H9 (cell line): ENCODE results near the gene PRR5L. TPM values are rescaled to one million over a fixed set of nuclear protein-coding genes. Genes with fewer than 3 reads are reported as not detected.
A peak's percentile ranks its signal among the peaks of the same experiment; 100 is the strongest.

Experiments
- DNase-seq: peaks from one replicate; pipeline ENCODE4 v3.0.0-alpha.2; 2017
- H2AFZ ChIP-seq: one replicate; pipeline ENCODE4 v1.6.1; 2013; ENCODE audit warnings: mild to moderate bottlenecking, low read length, control low read depth, moderate library complexity
- H2AK5ac ChIP-seq: 2 replicates; pipeline ENCODE4 v1.6.1; 2013; ENCODE audit warnings: low read length, control low read depth, mixed read lengths; ENCODE audit not compliant: insufficient read length
- H2BK120ac ChIP-seq: one replicate; pipeline ENCODE4 v1.6.1; 2013; ENCODE audit warnings: low read depth, mild to moderate bottlenecking, low read length, control low read depth, inconsistent platforms; ENCODE audit not compliant: poor library complexity, severe bottlenecking
- H2BK12ac ChIP-seq: 2 replicates; pipeline ENCODE4 v1.6.1; 2013; ENCODE audit warnings: low read length, control low read depth, mixed read lengths, low read depth; ENCODE audit not compliant: insufficient read length
- H2BK15ac ChIP-seq: 2 replicates; pipeline ENCODE4 v1.6.1; 2013; ENCODE audit warnings: low read depth, low read length, control low read depth
- H2BK20ac ChIP-seq: one replicate; pipeline ENCODE4 v1.6.1; 2013; ENCODE audit warnings: low read depth, mild to moderate bottlenecking, low read length, control low read depth, inconsistent platforms; ENCODE audit not compliant: poor library complexity, severe bottlenecking
- H2BK5ac ChIP-seq: 2 replicates; pipeline ENCODE4 v1.6.1; 2013; ENCODE audit warnings: low read length, control low read depth, mixed read lengths; ENCODE audit not compliant: insufficient read length
- H3K14ac ChIP-seq: 2 replicates; pipeline ENCODE4 v1.6.1; 2013; ENCODE audit warnings: low read length, control low read depth; ENCODE audit not compliant: insufficient read depth
- H3K18ac ChIP-seq: 2 replicates; pipeline ENCODE4 v1.6.1; 2013; ENCODE audit warnings: low read depth, mild to moderate bottlenecking, mixed read lengths, low read length, control low read depth; ENCODE audit not compliant: insufficient read length
- H3K23ac ChIP-seq: 2 replicates; pipeline ENCODE4 v1.6.1; 2013; ENCODE audit warnings: low read length, control low read depth, mixed read lengths, low read depth; ENCODE audit not compliant: insufficient read length
- H3K23me2 ChIP-seq: 2 replicates; pipeline ENCODE4 v1.6.1; 2013; ENCODE audit warnings: low read depth, mild to moderate bottlenecking, mixed read lengths, low read length, control low read depth; ENCODE audit not compliant: insufficient read length, poor library complexity, severe bottlenecking
- H3K27ac ChIP-seq: 2 replicates; pipeline ENCODE4 v1.5.1; 2013; ENCODE audit warnings: low read length, control low read depth, mixed read lengths, low read depth; ENCODE audit not compliant: insufficient read length
- H3K27me3 ChIP-seq: 2 replicates; pipeline ENCODE4 v1.6.1; 2013; ENCODE audit warnings: low read length, control low read depth, inconsistent platforms; ENCODE audit not compliant: insufficient read depth
- H3K4ac ChIP-seq: 2 replicates; pipeline ENCODE4 v1.6.1; 2013; ENCODE audit warnings: low read depth, mild to moderate bottlenecking, control low read depth, inconsistent platforms, low read length, moderate library complexity
- H3K4me1 ChIP-seq: 2 replicates; pipeline ENCODE4 v1.6.1; 2013; ENCODE audit warnings: low read length, control low read depth, inconsistent platforms; ENCODE audit not compliant: insufficient read depth
- H3K4me2 ChIP-seq: 2 replicates; pipeline ENCODE4 v1.6.1; 2013; ENCODE audit warnings: low read length, control low read depth, mixed read lengths; ENCODE audit not compliant: insufficient read length, insufficient read depth
- H3K56ac ChIP-seq: 2 replicates; pipeline ENCODE4 v1.6.1; 2013; ENCODE audit warnings: low read depth, mild to moderate bottlenecking, mixed read lengths, low read length, control low read depth; ENCODE audit not compliant: insufficient read length
- H3K79me1 ChIP-seq: 2 replicates; pipeline ENCODE4 v1.6.1; 2013; ENCODE audit warnings: low read depth, mild to moderate bottlenecking, moderate library complexity, low read length, control low read depth, inconsistent platforms; ENCODE audit not compliant: insufficient read depth, poor library complexity, severe bottlenecking
- H3K79me2 ChIP-seq: 2 replicates; pipeline ENCODE4 v1.6.1; 2013; ENCODE audit warnings: low read length, control low read depth, inconsistent platforms; ENCODE audit not compliant: insufficient read depth
- H3K9ac ChIP-seq: 2 replicates; pipeline ENCODE4 v1.6.1; 2013; ENCODE audit warnings: low read length, control low read depth, mixed read lengths; ENCODE audit not compliant: insufficient read length; ENCODE audit errors: extremely low read depth
- H3K9me3 ChIP-seq: one replicate; pipeline ENCODE4 v1.6.1; 2013; ENCODE audit warnings: low read depth, low read length, inconsistent platforms; ENCODE audit not compliant: control insufficient read depth
- H3T11ph ChIP-seq: one replicate; pipeline ENCODE4 v1.6.1; 2013; ENCODE audit warnings: mild to moderate bottlenecking, low read length, control low read depth, inconsistent platforms
- H4K20me1 ChIP-seq: one replicate; pipeline ENCODE4 v1.6.1; 2013; ENCODE audit not compliant: control insufficient read depth, insufficient read length, insufficient read depth
- H4K5ac ChIP-seq: 2 replicates; pipeline ENCODE4 v1.6.1; 2013; ENCODE audit warnings: low read depth, mild to moderate bottlenecking, mixed read lengths, low read length, control low read depth; ENCODE audit not compliant: insufficient read length
- H4K8ac ChIP-seq: replicated peaks from 2 replicates; pipeline ENCODE4 v1.6.1; 2013; ENCODE audit warnings: low read length, control low read depth, mixed read lengths, low read depth; ENCODE audit not compliant: insufficient read length
- H4K91ac ChIP-seq: 2 replicates; pipeline ENCODE4 v1.6.1; 2013; ENCODE audit warnings: low read depth, mild to moderate bottlenecking, moderate library complexity, mixed read lengths, low read length, control low read depth; ENCODE audit not compliant: insufficient read length
- H3K27ac Mint-ChIP-seq, 3 experiments: 2 replicates in 2 of 3; 3 replicates in 1 of 3; pipeline ENCODE4 v1.8.0; 2020 to 2021; ENCODE audit warnings: mixed read lengths in 3 of 3, mild to moderate bottlenecking in 1 of 3, moderate library complexity in 1 of 3
- H3K27me3 Mint-ChIP-seq: 2 replicates; pipeline ENCODE4 v1.8.0; 2021; ENCODE audit warnings: low read depth, mild to moderate bottlenecking, moderate library complexity, mixed read lengths
- H3K36me3 Mint-ChIP-seq, 3 experiments: 2 replicates in 2 of 3; 3 replicates in 1 of 3; pipeline ENCODE4 v1.8.0; 2020 to 2021; ENCODE audit warnings: low read depth in 3 of 3, mixed read lengths in 3 of 3; ENCODE audit not compliant: insufficient read depth in 1 of 3
- H3K4me1 Mint-ChIP-seq, 2 experiments: 2 replicates each; pipeline ENCODE4 v1.8.0; 2020; ENCODE audit warnings: mixed read lengths in 2 of 2
- H3K4me3 Mint-ChIP-seq, 2 experiments: 2 replicates in 1 of 2; 3 replicates in 1 of 2; pipeline ENCODE4 v1.8.0; 2020 to 2021; ENCODE audit warnings: mild to moderate bottlenecking in 2 of 2, mixed read lengths in 2 of 2, moderate library complexity in 1 of 2
- H3K9me3 Mint-ChIP-seq, 2 experiments: 2 replicates in 1 of 2; 3 replicates in 1 of 2; pipeline ENCODE4 v1.8.0; 2020; ENCODE audit warnings: mild to moderate bottlenecking in 2 of 2, mixed read lengths in 2 of 2, moderate library complexity in 1 of 2
- CTCF ChIP-seq: fragments of 200-600 bp; sonication (generic); conservative IDR thresholded peaks from 3 replicates; pipeline ENCODE4 v1.8.0; 2021; ENCODE audit warnings: antibody characterized with exemption, mild to moderate bottlenecking
- WGBS: extraction: QIAGEN DNeasy Blood & Tissue Kit; methylation state at CpG from one replicate; pipeline ENCODE4 v1.1.7; 2013; ENCODE audit warnings: missing lambda C conversion rate, low lambda C conversion rate, mixed read lengths; ENCODE audit not compliant: insufficient read length; ENCODE audit errors: extremely low coverage; 5-methylcytosine and 5-hydroxymethylcytosine counted together
- total RNA-seq: library from RNA; stranded (reverse); gene quantifications from 2 replicates; pipeline ENCODE4 v1.2.1, GENCODE V29; 2021

The PRR5L gene
- total RNA-seq, 1 experiment from 2014 or later: 5.6 TPM

- H3K79me2 ChIP-seq: no peaks in the 10 kb centered on the region
- no peak for DNase-seq
- H3K9me3 Mint-ChIP-seq: no peaks in the 10 kb centered on the region
- H3K27ac ChIP-seq: no peak overlapping the region
- no peaks in the 10 kb centered on the region for H3K79me1 ChIP-seq
- no peak overlapping the region for H3K18ac ChIP-seq
- no peak overlapping the region for H2BK20ac ChIP-seq
- H4K20me1 ChIP-seq: no peaks in the 10 kb centered on the region
- H3K27ac Mint-ChIP-seq: peak overlapping the region in 1 of 3 experiments; percentile 88; a peak in 1 of 7 replicates
- no peak overlapping the region for H2AFZ ChIP-seq
- H4K8ac ChIP-seq: no peak overlapping the region
- H3T11ph ChIP-seq: no peak overlapping the region
- H2AK5ac ChIP-seq: no peak overlapping the region
- no peaks in the 10 kb centered on the region for H3K23me2 ChIP-seq
- no CpG with 5 or more reads among the region's 2 CpGs for WGBS
- H3K4me1 Mint-ChIP-seq: peaks cover 6 to 12% of the 10 kb centered on the region in 2 experiments; a peak in 3 of 4 replicates
- no peak overlapping the region for H2BK15ac ChIP-seq
- no peak overlapping the region for H4K5ac ChIP-seq
- H3K4ac ChIP-seq: no peak overlapping the region
- H4K91ac ChIP-seq: no peak overlapping the region
- no peak overlapping the region for H3K14ac ChIP-seq
- no peak overlapping the region for H3K56ac ChIP-seq
- H3K36me3 Mint-ChIP-seq: peaks cover 0 to 4% (median 0%) of the 10 kb centered on the region in 3 experiments; a peak in 2 of 7 replicates
- H3K9ac ChIP-seq: no peak overlapping the region
- no peak overlapping the region for H3K23ac ChIP-seq
- H3K9me3 ChIP-seq: peaks cover 5% of the 10 kb centered on the region
- H3K4me1 ChIP-seq: no peaks in the 10 kb centered on the region
- no peak overlapping the region for H3K4me2 ChIP-seq
- H2BK5ac ChIP-seq: no peak overlapping the region
- H2BK120ac ChIP-seq: no peak overlapping the region
- TF ChIP-seq CTCF: no peak
- peaks cover 6% of the 10 kb centered on the region; the same call in 1 of the 2 replicates for H3K27me3 Mint-ChIP-seq
- no peak overlapping the region for H2BK12ac ChIP-seq
- no peaks in the 10 kb centered on the region for H3K27me3 ChIP-seq
- H3K4me3 Mint-ChIP-seq: no peak overlapping the region
Observed at GRCh38 chr11:36251823-36252222, 44.3 kb upstream of the PRR5L start.
